Osteocyte (in vitro differentiated cells): ENCODE measurements around the gene GLIS1. TPM values are rescaled to one million over a fixed set of nuclear protein-coding genes. Genes with fewer than 3 reads are reported as not detected.

ENCODE experiments used
- DNase-seq: peaks from one replicate; pipeline ENCODE4 v3.0.0; 2021; ENCODE audit warnings: mixed read lengths; ENCODE audit not compliant: unreplicated experiment; ENCODE audit errors: extremely low spot score
- H3K27ac Mint-ChIP-seq: one replicate; pipeline ENCODE4 v1.8.0; 2021; ENCODE audit warnings: mild to moderate bottlenecking, mixed read lengths; ENCODE audit not compliant: unreplicated experiment
- H3K27me3 Mint-ChIP-seq: one replicate; pipeline ENCODE4 v1.8.0; 2021; ENCODE audit warnings: mixed read lengths; ENCODE audit not compliant: unreplicated experiment
- H3K36me3 Mint-ChIP-seq: one replicate; pipeline ENCODE4 v1.8.0; 2021; ENCODE audit warnings: mixed read lengths; ENCODE audit not compliant: unreplicated experiment
- H3K4me1 Mint-ChIP-seq: one replicate; pipeline ENCODE4 v1.8.0; 2021; ENCODE audit warnings: mixed read lengths; ENCODE audit not compliant: unreplicated experiment
- H3K4me3 Mint-ChIP-seq: one replicate; pipeline ENCODE4 v1.8.0; 2021; ENCODE audit warnings: mild to moderate bottlenecking, moderate library complexity, mixed read lengths; ENCODE audit not compliant: unreplicated experiment
- H3K9me3 Mint-ChIP-seq: one replicate; pipeline ENCODE4 v1.8.0; 2021; ENCODE audit warnings: mixed read lengths; ENCODE audit not compliant: unreplicated experiment
- CTCF ChIP-seq: fragments of 200-600 bp; sonication (generic); IDR thresholded peaks from 2 replicates; pipeline ENCODE4 v1.5.0; 2021; ENCODE audit warnings: antibody characterized with exemption, mild to moderate bottlenecking, moderate library complexity
- total RNA-seq: library from RNA; stranded (reverse); gene quantifications from 2 replicates; pipeline ENCODE4 v1.2.1, GENCODE V29; 2021

GLIS1 gene
- total RNA-seq, 1 donor from 2014 or later = 38.3 TPM

- DNase-seq = no peak
- Mint-ChIP-seq H3K9me3 (no peaks in the 10 kb centered on the region), H3K36me3 (no peaks in the 10 kb centered on the region), H3K27me3 (peaks cover 7% of the 10 kb centered on the region), H3K4me1 (no peaks in the 10 kb centered on the region), H3K4me3 (no peak overlapping the region), H3K27ac (no peak overlapping the region)
- TF ChIP-seq CTCF = no peak
Measured at GRCh38 chr1:53458634-53459033, 280.3 kb downstream of the GLIS1 start.

Other genes starting within 250 kb of the GLIS1 start
- gene NDC1, start 99.1 kb upstream of the GLIS1 start, total RNA-seq = 9.8 and 10.7 TPM in 2 replicates
- gene YIPF1, start 150.6 kb upstream of the GLIS1 start, total RNA-seq = 25.3 and 25.6 TPM in 2 replicates
- gene DIO1, start 155.0 kb upstream of the GLIS1 start, total RNA-seq = not detected in 2 replicates
- gene IFT25, start 206.5 kb upstream of the GLIS1 start, total RNA-seq = 29.2 and 29.9 TPM in 2 replicates
- gene LRRC42, start 207.2 kb upstream of the GLIS1 start, total RNA-seq = 30.1 and 32.8 TPM in 2 replicates